HG02623 (cell line): ENCODE data around the gene SPANXN1.
"Not testable (repeated sequence)": the region's sequence is repeated elsewhere in the genome, so short reads cannot be mapped to it uniquely, and the experiment has no call there.

Source experiments
- ATAC-seq: cut with Tn5 transposase; IDR thresholded peaks from one replicate; pipeline ENCODE4 v1.9.1; 2021; ENCODE audit warnings: moderate library complexity; ENCODE audit not compliant: unreplicated experiment

Gene SPANXN1

GRCh38 chrX:145247203-145247602 lies at the start of gene SPANXN1:
Gene SPANXN1, plus strand, starts transcription at chrX:145247503. Its CDS starts 84 bp downstream, at chrX:145247587.
- not testable (repeated sequence) for ATAC-seq

GRCh38 chrX:145199078-145199477 lies 48.2 kb upstream of the SPANXN1 start:
- no peak for ATAC-seq

GRCh38 chrX:145213504-145213903 lies 33.8 kb upstream of the SPANXN1 start:
- ATAC-seq = no peak

GRCh38 chrX:145292218-145292617 lies 44.9 kb downstream of the SPANXN1 start:
- no peak for ATAC-seq
